Measurements from ENCODE around the gene SMARCA2.

SMARCA2 gene

DNA sequence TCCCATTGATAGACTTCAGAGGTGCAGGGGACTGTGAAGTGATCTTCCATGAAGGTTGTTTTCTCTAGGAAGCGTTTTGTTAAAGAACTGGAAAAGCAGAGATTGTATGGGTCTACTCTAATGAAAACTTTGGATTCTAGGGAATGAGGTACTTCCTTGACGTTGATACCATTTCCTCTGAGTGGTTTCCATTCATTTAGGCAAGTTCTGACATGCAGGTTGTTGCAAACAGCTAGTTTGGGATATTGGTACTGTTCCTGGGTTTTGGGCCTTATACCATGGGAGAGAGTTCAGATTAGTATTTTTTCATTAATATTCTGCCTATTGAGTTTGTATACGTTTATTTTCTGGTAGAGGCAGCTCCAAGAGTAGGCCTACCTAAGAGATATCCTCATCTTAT, 25.7 kb downstream of the SMARCA2 start:
- DNase-seq (ENCODE audit: low spot score) = no peak

DNA sequence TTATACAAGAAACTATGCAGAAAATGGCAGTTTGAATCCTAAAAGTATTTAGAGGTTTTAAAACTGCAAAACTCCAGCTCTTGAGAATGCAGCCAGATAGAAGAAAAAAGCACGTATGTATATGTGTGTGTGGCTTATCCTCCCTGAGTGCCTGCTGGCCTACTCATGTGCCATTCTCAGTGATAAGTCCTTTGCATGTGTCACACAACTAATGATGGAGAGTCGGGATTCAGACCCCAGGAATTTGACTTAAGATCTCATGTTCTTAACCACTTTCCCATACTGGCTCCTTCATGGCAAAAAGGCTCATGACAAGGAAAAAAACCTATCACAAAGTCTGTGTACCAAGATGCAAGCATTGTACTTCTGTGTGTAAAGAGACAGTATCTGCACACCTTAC, 26.6 kb downstream of the SMARCA2 start:
- no peak for DNase-seq (ENCODE audit: low spot score)

DNA sequence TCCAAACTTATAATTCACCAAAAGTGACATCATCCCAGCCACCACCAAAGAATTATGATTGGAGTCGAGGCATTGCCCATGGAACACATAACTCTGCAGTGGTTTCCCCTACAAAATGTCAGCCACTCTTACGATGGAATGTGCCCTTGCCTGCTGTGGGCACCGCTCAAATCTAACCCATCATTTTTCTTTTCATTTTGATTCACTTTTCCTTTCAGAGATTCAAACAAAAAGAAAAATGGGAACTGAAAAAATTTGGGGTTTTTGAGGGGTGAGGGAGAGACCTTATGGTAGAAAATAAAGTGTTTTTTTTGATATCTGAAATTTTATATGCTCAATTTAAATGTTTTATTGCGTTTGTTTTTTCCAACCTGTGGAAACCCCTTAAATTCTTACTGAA, 28.1 kb downstream of the SMARCA2 start:
- no peak for DNase-seq (ENCODE audit: low spot score)

DNA sequence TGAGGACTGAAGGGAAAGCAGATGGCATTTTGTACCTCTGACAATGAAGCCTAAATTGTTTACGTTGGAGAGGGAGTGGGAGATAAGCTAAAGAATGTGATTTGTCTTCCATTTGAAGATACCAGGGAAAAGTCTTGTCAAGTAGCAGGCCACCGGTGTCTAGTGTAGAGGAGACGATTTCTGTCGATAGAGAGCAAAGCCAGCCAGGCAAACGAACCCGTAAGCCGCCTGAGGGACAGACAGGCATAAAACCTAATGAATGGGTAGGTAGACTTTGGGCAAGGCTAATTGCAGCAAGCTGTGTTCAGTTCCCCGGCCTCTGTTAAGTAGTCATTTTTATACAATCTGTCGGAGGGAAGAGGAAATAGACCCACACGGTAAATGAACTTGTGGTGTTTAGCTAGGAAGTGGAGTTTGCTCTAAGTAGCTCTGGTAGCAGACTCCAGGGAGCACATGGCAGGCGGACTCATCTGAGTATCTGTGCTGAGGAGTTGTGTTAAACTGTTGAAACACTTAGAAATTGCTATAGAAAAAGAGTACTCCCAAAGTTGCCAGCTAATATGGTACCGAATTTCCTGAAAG, 28.8 kb downstream of the SMARCA2 start:
- no peak for DNase-seq (ENCODE audit: low spot score)

DNA sequence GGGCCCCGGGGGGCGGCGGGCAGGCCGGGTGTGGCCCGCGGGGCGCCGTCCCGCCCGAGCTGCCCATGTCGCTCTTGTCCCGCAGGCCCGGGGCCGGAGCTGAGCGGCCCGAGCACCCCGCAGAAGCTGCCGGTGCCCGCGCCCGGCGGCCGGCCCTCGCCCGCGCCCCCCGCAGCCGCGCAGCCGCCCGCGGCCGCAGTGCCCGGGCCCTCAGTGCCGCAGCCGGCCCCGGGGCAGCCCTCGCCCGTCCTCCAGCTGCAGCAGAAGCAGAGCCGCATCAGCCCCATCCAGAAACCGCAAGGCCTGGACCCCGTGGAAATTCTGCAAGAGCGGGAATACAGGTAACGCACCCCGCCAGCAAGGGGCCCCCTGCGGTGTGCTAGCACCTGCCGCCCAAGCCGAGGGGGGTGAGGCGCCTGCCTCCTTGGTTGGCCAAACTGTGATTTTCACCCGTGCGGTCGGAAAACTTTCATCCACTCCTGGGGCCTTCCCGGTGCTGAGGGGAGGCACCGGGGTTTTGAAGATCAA, 32.1 kb downstream of the SMARCA2 start:
- DNase-seq (ENCODE audit: low spot score) = no peak

DNA sequence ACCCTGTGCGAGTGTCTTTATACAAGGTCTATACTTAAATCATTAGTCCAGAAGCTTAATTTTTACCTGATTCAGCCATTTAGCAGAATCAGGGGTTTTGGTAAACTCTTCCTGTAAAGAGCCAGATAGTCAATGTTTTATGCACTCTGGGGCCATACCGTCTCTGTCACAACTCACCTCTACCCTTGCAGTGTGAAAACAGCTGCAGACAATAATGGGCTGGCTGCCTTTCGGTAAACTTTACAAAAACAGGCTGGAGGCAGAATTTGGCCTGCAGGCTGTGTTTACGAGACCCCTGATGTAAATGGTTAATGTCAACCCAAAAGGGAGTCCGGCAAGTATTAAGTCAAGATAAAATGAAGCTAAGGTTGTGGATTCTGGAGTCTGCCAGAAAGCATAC, 32.8 kb downstream of the SMARCA2 start:
- DNase-seq (ENCODE audit: low spot score) = no peak

DNA sequence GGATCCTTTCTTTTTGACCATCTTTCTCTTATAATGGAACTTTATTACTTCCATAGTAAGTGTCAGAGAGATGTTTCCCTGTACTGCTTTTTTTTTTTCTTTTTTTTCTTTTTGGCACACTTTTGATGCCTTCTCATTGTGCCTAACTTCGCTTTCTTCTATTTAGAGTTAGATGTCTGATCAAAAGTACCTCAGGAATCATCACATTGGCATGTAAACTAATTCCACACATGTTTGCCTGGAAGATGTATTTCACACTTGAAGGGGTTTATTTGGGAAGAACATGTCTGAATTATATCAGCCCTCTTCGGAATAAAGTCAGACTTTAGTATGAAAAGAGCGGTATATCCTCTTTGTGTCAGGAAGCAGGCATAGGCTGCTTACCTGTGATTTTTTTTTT, 35.1 kb downstream of the SMARCA2 start:
- DNase-seq (ENCODE audit: low spot score) = no peak

DNA sequence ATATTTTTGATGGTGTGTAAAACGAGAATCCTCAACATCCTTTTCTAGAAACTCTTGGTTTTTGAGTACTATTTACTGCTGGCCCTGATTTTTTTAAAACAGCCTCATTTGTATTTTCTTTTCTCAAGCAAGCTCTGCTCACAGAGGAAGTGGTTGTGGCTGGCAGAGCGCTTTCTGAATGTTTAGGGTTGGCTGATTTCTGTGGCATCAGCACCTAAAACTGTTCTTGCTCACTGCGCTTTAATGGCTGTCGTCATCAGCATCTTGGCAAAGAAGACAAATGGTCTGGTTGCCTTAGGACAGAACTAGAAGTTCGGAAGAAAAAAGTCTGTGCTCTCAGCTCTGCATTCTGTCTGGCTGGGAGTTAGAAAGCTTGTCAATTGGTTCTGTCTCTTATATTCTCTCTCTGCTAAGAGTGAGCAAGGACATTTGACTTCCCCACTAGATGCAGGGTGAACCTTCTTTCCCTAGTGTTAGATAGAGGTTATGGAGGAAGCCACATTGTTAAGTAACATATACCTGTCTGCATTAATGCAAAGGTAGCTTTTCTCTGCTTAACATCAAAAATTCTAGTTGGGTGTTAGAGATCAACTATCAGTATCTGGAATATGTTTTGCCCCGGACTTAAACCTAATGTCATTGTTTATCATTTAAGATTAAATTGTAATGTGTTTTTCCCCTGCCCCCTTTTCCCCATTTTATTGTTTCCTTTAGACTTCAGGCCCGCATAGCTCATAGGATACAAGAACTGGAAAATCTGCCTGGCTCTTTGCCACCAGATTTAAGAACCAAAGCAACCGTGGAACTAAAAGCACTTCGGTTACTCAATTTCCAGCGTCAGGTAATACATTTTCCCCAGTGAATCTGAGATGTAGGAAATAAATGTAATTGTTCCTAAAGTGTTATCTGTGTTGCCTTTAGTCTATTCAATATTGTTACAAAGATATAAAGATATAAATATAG, 39.0 kb downstream of the SMARCA2 start:
- DNase-seq (ENCODE audit: low spot score) = no peak

DNA sequence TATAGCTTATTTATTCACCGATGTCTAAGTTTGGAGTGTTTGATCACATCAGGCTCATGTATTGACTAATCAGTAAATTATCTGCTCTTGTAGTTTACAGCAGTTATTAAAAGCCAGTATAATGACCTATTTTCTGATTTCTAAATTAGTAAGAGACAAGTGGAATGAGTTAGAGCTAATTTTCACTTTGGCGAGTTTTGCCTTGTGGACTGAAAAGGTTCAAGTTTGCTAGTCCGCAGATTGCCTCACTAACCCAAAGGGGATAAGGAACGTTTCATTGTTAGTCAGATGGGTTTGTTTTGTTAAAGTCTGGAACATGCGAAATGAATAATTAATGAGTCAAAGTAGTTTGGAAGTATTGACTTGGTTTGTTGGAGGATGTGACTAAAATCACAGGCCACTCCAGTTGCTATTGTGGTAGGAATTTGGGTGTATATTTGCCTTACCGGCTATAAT, 40.1 kb downstream of the SMARCA2 start:
- DNase-seq (ENCODE audit: low spot score) = no peak

DNA sequence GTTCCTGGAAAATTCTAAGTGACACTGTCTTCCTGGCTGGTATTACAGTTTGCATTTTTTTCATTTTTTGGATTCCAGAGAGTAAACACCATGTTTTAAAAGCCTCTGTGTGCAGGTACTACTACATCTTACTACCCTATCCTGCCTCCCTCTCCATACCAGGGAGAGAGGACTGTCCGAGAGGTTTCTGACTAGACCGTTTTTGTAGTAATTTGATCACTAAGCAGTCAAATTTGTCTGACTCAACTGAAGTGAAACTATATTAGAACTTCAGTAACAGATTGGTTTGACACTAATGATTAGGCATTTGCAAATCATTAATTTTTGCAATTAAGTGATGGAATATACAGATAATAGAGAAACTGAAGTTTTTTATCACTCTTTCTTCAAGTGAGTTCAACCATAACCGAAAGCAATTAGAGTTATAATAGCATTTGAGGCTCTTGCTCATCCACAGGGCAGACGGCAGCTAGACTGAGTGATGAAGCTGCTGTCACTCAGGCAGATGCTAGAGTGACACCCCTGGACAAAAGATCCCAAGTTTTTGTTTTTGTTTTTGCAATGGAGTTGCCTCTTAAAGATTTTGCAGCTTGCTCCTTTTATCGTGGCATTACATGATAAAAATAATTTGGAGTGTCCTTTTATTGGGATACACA, 44.3 kb downstream of the SMARCA2 start:
- no peak for DNase-seq (ENCODE audit: low spot score)

DNA sequence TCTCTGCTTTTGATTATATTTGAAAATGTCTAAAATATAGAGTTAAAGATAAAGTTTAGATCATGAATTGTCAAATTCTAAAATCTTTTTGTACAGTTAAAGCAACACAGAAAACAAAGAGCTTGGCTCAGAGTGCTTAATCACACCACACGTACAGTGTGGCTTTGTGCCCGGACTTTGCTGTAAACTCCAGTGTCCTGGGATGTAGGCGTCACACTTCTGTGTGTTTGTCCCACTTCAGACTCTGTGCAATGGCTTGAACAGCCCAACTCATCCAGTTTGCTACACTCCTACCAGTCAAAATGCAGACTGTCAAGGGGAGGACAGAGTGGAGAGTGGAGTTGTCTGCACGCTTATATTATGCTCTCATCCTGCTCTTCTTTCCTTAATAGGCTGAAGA, 45.3 kb downstream of the SMARCA2 start:
- DNase-seq (ENCODE audit: low spot score) = no peak

DNA sequence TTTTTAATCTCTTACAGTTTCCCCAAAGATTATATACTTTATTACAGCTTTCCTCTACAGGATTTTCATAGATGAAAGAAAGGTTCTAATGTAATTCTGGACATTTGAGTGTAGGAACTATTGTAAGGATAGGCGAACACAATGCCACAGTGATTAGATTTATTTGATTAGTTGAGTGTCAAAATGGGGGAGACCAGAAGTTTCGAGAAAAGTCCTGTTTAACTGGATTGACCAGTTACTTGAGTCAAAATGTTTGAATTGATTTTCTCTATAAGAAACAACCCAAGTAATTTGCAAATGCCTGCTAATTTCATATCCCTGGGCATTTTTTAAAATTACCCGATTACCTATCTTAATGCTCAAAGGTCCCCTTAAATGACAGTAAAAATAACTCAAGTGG, 50.6 kb downstream of the SMARCA2 start:
- no peak for DNase-seq (ENCODE audit: low spot score)

DNA sequence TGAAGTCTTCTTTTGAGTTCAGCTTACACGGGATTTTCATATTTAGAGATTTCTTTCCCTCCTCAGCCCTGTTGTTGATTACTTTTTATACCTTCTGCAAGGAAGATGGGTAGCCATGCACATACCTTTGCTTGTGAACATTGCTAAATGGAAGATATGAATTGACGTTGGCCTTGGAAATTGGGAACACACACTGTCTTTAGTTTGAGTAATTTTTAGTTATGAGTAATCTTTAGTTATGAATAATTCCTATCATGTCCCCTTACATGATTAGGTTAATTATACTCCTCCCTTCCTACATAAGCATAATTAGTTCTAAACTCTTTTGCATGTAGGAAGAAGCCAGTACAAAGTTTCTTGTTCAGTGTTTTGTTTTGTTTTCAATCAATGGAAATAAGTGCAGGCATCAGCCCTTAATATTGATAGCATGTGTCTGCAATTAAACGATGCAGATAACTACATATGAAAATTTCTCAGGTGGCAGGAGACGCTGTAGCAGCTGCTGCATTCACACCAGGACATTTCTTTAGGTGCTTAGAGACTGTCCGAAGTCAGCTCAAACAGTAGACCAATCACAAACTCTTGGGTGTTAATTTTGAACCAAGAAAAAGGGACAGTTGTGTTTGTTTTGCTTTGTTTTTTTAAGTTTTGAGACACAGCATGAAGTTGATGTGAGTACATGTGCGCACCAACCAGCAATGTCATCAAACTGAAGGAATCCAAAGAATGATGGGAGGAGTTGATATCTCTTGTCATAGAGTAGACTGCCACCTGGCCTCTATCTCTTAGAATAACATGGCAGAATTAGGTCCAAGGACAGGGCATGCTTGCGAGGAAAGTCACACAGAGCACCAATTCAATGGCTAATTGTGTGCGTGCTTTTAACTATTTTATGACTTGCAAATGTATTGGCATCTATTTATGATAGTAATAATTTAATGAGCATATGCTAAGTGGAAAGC, 51.4 kb downstream of the SMARCA2 start:
- no peak for DNase-seq (ENCODE audit: low spot score)

DNA sequence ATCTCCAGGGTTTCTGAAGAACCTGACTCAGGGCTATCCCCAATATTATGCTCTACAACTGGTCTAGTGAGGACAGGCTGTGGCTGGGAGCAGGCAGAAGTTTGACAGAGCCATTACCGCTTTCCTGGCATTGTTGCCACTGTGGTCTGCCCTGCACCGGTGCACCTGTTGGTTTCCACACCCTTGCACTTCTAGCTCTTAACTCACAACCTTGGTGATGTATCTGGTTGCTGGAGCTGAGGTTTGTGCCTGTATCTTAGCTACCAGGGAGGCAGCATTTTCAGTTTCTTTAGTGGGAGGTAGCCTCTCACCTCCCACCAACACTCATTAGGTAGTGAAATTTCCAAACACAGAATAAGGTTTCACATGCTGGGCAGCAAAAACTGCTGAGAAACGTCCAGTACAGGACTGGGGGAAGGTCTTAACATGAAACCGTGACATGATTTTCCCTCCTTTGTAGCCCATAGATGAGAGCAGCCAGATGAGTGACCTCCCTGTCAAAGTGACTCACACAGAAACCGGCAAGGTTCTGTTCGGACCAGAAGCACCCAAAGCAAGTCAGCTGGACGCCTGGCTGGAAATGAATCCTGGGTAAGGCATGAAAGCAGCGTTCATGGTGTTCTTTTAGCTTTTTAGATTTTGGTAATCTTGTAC, 57.7 kb downstream of the SMARCA2 start:
- no peak for DNase-seq (ENCODE audit: low spot score)

DNA sequence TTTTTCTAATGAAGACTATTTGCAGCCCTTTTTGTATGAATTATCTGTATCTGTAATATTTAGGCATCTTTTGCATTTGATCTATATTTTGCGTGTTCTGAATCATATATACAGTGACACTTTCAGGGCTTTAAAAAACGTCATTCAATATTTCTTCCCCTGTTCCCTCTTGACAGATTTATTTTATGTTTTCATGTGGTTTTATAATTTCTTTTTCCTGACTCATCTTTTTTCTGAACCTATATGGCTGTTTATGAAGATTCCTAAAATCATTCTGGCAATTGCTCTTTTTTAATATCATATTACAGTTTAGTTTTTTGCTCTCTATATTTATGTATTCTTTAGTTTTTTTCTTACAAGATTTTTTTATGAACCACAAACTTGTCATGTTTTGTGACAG, 67.6 kb downstream of the SMARCA2 start:
- DNase-seq (ENCODE audit: low spot score) = no peak

DNA sequence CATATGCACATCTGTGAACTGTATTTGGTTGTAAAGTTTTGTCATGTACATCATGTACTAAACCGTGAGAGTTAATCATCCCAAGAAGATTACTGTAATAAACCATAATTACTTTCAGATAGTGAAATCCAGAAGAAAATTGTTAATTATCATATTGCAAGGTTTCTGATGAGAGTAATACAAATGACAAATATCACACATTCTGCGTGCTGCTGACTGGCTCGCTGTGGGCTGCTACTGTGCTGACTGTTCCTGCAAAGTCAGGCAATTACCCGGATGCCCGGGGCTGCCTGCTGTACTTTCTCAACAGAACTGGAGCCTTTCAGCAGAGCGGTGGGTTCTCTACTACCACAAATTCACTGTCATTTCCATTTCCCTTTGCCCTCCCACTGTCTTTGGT, 68.3 kb downstream of the SMARCA2 start:
- DNase-seq (ENCODE audit: low spot score) = no peak

DNA sequence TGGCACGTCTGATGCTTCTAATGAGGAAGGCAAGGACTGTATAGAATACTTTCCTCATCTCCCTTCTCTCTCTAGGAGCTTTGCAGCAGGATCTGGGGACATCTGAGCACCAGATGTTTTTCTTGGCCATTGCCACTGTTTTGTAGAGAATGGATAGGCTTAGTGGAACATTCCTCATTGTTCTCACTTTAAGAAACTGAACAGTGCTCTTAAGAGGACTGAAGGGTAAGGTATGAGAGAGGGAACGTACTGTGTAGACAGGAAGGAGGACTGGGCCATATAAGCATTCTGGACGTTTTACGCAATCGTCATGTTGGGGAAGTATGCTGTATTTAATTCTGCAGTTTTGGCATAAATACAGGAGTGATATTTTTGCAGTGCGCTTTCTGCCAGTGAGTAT, 70.6 kb downstream of the SMARCA2 start:
- no peak for DNase-seq (ENCODE audit: low spot score)

DNA sequence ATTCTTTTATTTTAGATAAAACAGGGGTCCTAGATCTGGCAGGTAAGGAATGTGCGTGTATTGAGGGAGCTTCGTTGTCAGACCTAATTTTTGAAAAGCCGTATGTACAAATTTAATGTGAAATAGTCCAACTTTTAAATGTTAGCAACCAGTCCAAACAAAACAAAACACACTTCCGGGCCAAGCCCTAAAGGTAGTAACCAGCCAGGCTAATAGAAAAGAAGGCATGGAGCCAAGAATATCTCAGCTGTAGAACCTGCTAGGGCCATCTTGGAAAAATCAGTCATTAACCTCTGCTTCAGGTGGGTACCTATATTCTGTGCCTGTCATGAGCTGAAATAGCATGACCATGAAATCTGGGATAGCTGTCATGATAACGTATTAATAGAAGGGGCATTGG, 71.0 kb downstream of the SMARCA2 start:
- DNase-seq (ENCODE audit: low spot score) = no peak

DNA sequence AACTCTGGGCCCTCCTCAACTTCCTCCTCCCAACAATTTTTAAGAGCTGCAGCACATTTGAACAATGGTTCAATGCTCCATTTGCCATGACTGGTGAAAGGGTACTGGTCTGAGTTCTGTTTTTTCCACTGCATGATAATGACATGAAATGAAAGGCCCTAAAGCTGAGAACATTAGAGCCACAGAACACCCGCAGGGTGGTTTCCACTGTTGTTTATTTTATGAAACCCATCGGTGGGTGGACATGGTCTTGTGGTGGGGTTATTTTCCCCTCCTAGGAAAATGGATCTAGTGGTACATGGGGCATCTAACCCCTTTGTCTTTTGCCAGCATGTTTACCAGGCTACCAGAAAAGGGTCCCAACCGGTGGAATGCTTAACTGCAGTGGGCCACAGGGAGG, 71.8 kb downstream of the SMARCA2 start:
- DNase-seq (ENCODE audit: low spot score) = no peak

DNA sequence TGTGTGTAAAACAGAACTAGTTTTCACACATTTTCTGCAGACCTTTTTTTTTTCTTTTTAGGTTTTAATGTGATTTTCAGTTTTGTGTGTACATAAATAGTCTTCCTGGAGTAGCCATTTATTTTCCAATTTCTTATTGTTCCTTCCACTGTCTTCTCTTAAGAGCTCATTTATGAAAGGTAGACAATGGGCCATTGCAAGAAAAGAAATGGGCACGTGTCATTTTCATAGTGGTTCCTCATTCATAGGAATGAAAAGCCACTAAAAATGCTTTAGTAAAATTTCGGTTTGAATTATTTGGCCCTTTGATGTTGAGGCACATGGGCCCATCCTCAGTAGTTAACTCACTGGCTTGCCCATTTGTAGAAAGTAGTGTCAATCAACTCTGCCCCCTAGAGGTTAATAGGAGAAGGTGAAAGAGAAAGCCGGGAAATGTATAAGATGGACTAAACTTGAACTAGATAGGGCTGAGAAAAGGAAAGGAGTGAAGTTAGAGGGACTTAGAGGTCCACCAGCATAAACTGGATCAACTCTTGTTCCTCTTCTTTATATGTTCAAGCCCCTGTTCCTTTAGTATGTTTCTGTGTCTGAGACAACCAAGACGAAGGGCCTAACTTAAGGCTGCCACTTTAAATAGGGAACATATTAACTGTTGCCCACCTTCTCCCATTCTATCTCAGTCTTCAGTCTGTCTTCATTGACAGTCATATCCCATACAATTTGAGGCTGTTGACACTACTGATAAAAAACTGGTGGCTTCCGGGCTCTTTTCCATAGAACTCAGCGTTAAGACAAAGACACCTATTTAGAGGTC, 72.6 kb downstream of the SMARCA2 start:
- DNase-seq (ENCODE audit: low spot score) = no peak
